Trophoblast cell (in vitro differentiated cells and primary cell): Measurements from ENCODE around the gene ITGAE.

Experiments used
- DNase-seq, 2 donors: peaks; one replicate each; pipeline ENCODE4 v3.0.0-alpha.2; 2016
- H2AFZ ChIP-seq: 2 replicates; pipeline ENCODE4 v1.6.1; 2013; ENCODE audit warnings: low read length, moderate library complexity, mild to moderate bottlenecking; ENCODE audit not compliant: insufficient read depth, poor library complexity
- H2AK5ac ChIP-seq: 2 replicates; pipeline ENCODE4 v1.6.1; 2013; ENCODE audit warnings: mild to moderate bottlenecking, low read length
- H2BK120ac ChIP-seq: 2 replicates; pipeline ENCODE4 v1.6.1; 2013; ENCODE audit warnings: low read length, mild to moderate bottlenecking, moderate library complexity; ENCODE audit not compliant: insufficient read depth, poor library complexity
- H2BK12ac ChIP-seq: 2 replicates; pipeline ENCODE4 v1.6.1; 2013; ENCODE audit warnings: mild to moderate bottlenecking, low read length, moderate library complexity
- H2BK5ac ChIP-seq: 2 replicates; pipeline ENCODE4 v1.6.1; 2013; ENCODE audit warnings: low read length, low read depth, moderate library complexity, mild to moderate bottlenecking; ENCODE audit not compliant: poor library complexity
- H3K14ac ChIP-seq: 2 replicates; pipeline ENCODE4 v1.6.1; 2013; ENCODE audit warnings: mild to moderate bottlenecking, low read length
- H3K18ac ChIP-seq: 2 replicates; pipeline ENCODE4 v1.6.1; 2013; ENCODE audit warnings: mild to moderate bottlenecking, low read length
- H3K23ac ChIP-seq: 2 replicates; pipeline ENCODE4 v1.6.1; 2013; ENCODE audit warnings: low read length
- H3K27ac ChIP-seq: 2 replicates; pipeline ENCODE4 v1.5.1; 2013; ENCODE audit warnings: low read depth, mild to moderate bottlenecking, inconsistent platforms, low read length, moderate library complexity
- H3K27me3 ChIP-seq: 2 replicates; pipeline ENCODE4 v1.6.1; 2013; ENCODE audit warnings: inconsistent platforms, mild to moderate bottlenecking, low read length, moderate library complexity; ENCODE audit not compliant: insufficient read depth
- H3K36me3 ChIP-seq, 2 experiments: 1 replicate in 1 of 2; 2 replicates in 1 of 2; pipeline ENCODE4 v1.6.1; 2013; ENCODE audit warnings: low read length in 2 of 2, mild to moderate bottlenecking in 2 of 2, moderate library complexity in 1 of 2; ENCODE audit not compliant: insufficient read depth in 2 of 2, control insufficient read depth in 1 of 2
- H3K4ac ChIP-seq: 2 replicates; pipeline ENCODE4 v1.6.1; 2013; ENCODE audit warnings: low read depth, mild to moderate bottlenecking, low read length, moderate library complexity
- H3K4me1 ChIP-seq, 2 experiments: 1 replicate in 1 of 2; 2 replicates in 1 of 2; pipeline ENCODE4 v1.6.1; 2013; ENCODE audit warnings: low read length in 2 of 2, mild to moderate bottlenecking in 2 of 2, moderate library complexity in 1 of 2; ENCODE audit not compliant: insufficient read depth in 2 of 2, control insufficient read depth in 1 of 2
- H3K4me2 ChIP-seq: 2 replicates; pipeline ENCODE4 v1.6.1; 2013; ENCODE audit warnings: inconsistent platforms, mild to moderate bottlenecking, low read length, moderate library complexity
- H3K4me3 ChIP-seq: 2 replicates; pipeline ENCODE4 v1.5.1; 2013; ENCODE audit warnings: mild to moderate bottlenecking, low read depth, low read length, inconsistent platforms
- H3K79me1 ChIP-seq: one replicate; pipeline ENCODE4 v1.6.1; 2013; ENCODE audit warnings: low read length
- H3K79me2 ChIP-seq: 2 replicates; pipeline ENCODE4 v1.6.1; 2013; ENCODE audit warnings: low read length, mild to moderate bottlenecking; ENCODE audit not compliant: control insufficient read depth, insufficient read depth, poor library complexity
- H3K9ac ChIP-seq: 2 replicates; pipeline ENCODE4 v1.6.1; 2013; ENCODE audit warnings: mild to moderate bottlenecking, low read length
- H3K9me3 ChIP-seq: 2 replicates; pipeline ENCODE4 v1.6.1; 2013; ENCODE audit warnings: low read depth, mild to moderate bottlenecking, control low read depth, inconsistent platforms, low read length; ENCODE audit not compliant: insufficient read depth
- H4K12ac ChIP-seq: 2 replicates; pipeline ENCODE4 v1.6.1; 2013; ENCODE audit warnings: low read depth, mild to moderate bottlenecking, low read length, moderate library complexity
- H4K8ac ChIP-seq: 2 replicates; pipeline ENCODE4 v1.6.1; 2013; ENCODE audit warnings: low read depth, mild to moderate bottlenecking, low read length, moderate library complexity
- H4K91ac ChIP-seq: one replicate; pipeline ENCODE4 v1.6.1; 2013; ENCODE audit warnings: low read depth, mild to moderate bottlenecking, low read length, moderate library complexity
- WGBS: extraction: QIAGEN DNeasy Blood & Tissue Kit; methylation state at CpG from one replicate; pipeline ENCODE4 v1.1.7; 2013; ENCODE audit warnings: missing lambda C conversion rate; ENCODE audit not compliant: insufficient read length, insufficient coverage; ENCODE audit errors: extremely low coverage; 5-methylcytosine and 5-hydroxymethylcytosine counted together

Gene ITGAE

GRCh38 chr17:3718201-3718600 lies 82.8 kb downstream of the ITGAE start:
- Histone ChIP-seq H3K9ac (no peak overlapping the region), H3K79me1 (no peaks in the 10 kb centered on the region), H3K79me2 (peaks cover under 1% of the 10 kb centered on the region), H3K4ac (no peak overlapping the region), H3K4me1 (peaks cover 2 to 3% of the 10 kb centered on the region in 2 experiments), H3K18ac (no peak overlapping the region), H2BK12ac (no peak overlapping the region), H3K36me3 (peaks cover 17 to 34% of the 10 kb centered on the region in 2 experiments), H2BK5ac (no peak overlapping the region), H3K27me3 (no peaks in the 10 kb centered on the region), H3K4me2 (no peak overlapping the region), H3K9me3 (no peaks in the 10 kb centered on the region), H2AFZ (no peak overlapping the region), H3K23ac (no peak overlapping the region), H2BK120ac (no peak overlapping the region), H4K8ac (no peak overlapping the region), H3K14ac (no peak overlapping the region), H3K4me3 (no peak overlapping the region), H3K27ac (no peak overlapping the region), H4K12ac (no peak overlapping the region), H2AK5ac (no peak overlapping the region), H4K91ac (no peak overlapping the region)
- DNase-seq = no peak
- no CpG with 5 or more reads among the region's 4 CpGs for whole genome bisulfite sequencing

- peaks cover 21 to 44% of the 10 kb centered on the region in 2 experiments for H3K36me3 ChIP-seq
- no peak overlapping the region for H2BK12ac ChIP-seq
- no peak overlapping the region for H3K4me3 ChIP-seq
- H3K27ac ChIP-seq = no peak overlapping the region
- H3K9ac ChIP-seq = no peak overlapping the region
- DNase-seq = no peak
- WGBS = no CpG with 5 or more reads among the region's 8 CpGs
- H4K91ac ChIP-seq = no peak overlapping the region
- H2BK120ac ChIP-seq = no peak overlapping the region
- H4K12ac ChIP-seq = no peak overlapping the region
- no peak overlapping the region for H4K8ac ChIP-seq
- no peaks in the 10 kb centered on the region for H3K79me1 ChIP-seq
- no peak overlapping the region for H3K18ac ChIP-seq
- no peak overlapping the region for H2AK5ac ChIP-seq
- H3K14ac ChIP-seq = no peak overlapping the region
- H3K23ac ChIP-seq = peak overlapping the region; percentile 3
- no peaks in the 10 kb centered on the region for H3K9me3 ChIP-seq
- no peaks in the 10 kb centered on the region for H3K79me2 ChIP-seq
- H3K4ac ChIP-seq = no peak overlapping the region
- H3K4me1 ChIP-seq = no peaks in the 10 kb centered on the region
- no peaks in the 10 kb centered on the region for H3K27me3 ChIP-seq
- H3K4me2 ChIP-seq = no peak overlapping the region
- no peak overlapping the region for H2AFZ ChIP-seq
- no peak overlapping the region for H2BK5ac ChIP-seq
Measured at GRCh38 chr17:3715296-3715695, 85.7 kb downstream of the ITGAE start.

- no peak overlapping the region for H3K4me2 ChIP-seq
- no CpG with 5 or more reads among the region's 13 CpGs for WGBS
Measured at GRCh38 chr17:3712811-3713463, 88.1 kb downstream of the ITGAE start.

GRCh38 chr17:3710951-3711383 lies 90.0 kb downstream of the ITGAE start:
- peak; percentile 10 to 28 for DNase-seq
- Histone ChIP-seq H4K91ac (no peak overlapping the region), H3K23ac (no peak overlapping the region), H2BK12ac (no peak overlapping the region), H3K36me3 (peaks cover 12 to 24% of the 10 kb centered on the region in 2 experiments), H3K18ac (no peak overlapping the region), H3K4me3 (no peak overlapping the region), H2BK120ac (no peak overlapping the region), H3K9ac (no peak overlapping the region), H3K27me3 (no peaks in the 10 kb centered on the region), H4K8ac (no peak overlapping the region), H2AFZ (no peak overlapping the region), H3K9me3 (no peaks in the 10 kb centered on the region), H2AK5ac (no peak overlapping the region), H3K79me1 (no peaks in the 10 kb centered on the region), H4K12ac (no peak overlapping the region), H3K79me2 (no peaks in the 10 kb centered on the region), H3K14ac (no peak overlapping the region), H3K27ac (no peak overlapping the region), H3K4me1 (no peaks in the 10 kb centered on the region), H3K4me2 (no peak overlapping the region), H2BK5ac (no peak overlapping the region), H3K4ac (no peak overlapping the region)
- no CpG with 5 or more reads among the region's 5 CpGs for WGBS

More at GRCh38 chr17:3712811-3713463, 88.1 kb downstream of the ITGAE start:
- no peak for DNase-seq
- Histone ChIP-seq H3K23ac (no peak overlapping the region), H3K18ac (no peak overlapping the region), H4K12ac (no peak overlapping the region), H3K9me3 (no peaks in the 10 kb centered on the region), H3K36me3 (peaks cover 19 to 39% of the 10 kb centered on the region in 2 experiments), H4K91ac (no peak overlapping the region), H3K79me1 (no peaks in the 10 kb centered on the region), H3K27me3 (no peaks in the 10 kb centered on the region), H3K14ac (no peak overlapping the region), H3K9ac (no peak overlapping the region), H2BK120ac (no peak overlapping the region), H3K27ac (no peak overlapping the region), H2AFZ (no peak overlapping the region), H3K4me1 (no peaks in the 10 kb centered on the region), H2BK12ac (no peak overlapping the region), H2AK5ac (no peak overlapping the region), H2BK5ac (no peak overlapping the region), H4K8ac (no peak overlapping the region), H3K4me3 (no peak overlapping the region), H3K79me2 (no peaks in the 10 kb centered on the region), H3K4ac (no peak overlapping the region)
